GM18498 (cell line): ENCODE measurements around the gene TRIM66.

Experiments
- ATAC-seq: cut with Tn5 transposase; IDR thresholded peaks from one replicate; pipeline ENCODE4 v1.9.1; 2021; ENCODE audit warnings: mild to moderate bottlenecking, moderate library complexity; ENCODE audit not compliant: unreplicated experiment

TRIM66 gene, protein sequence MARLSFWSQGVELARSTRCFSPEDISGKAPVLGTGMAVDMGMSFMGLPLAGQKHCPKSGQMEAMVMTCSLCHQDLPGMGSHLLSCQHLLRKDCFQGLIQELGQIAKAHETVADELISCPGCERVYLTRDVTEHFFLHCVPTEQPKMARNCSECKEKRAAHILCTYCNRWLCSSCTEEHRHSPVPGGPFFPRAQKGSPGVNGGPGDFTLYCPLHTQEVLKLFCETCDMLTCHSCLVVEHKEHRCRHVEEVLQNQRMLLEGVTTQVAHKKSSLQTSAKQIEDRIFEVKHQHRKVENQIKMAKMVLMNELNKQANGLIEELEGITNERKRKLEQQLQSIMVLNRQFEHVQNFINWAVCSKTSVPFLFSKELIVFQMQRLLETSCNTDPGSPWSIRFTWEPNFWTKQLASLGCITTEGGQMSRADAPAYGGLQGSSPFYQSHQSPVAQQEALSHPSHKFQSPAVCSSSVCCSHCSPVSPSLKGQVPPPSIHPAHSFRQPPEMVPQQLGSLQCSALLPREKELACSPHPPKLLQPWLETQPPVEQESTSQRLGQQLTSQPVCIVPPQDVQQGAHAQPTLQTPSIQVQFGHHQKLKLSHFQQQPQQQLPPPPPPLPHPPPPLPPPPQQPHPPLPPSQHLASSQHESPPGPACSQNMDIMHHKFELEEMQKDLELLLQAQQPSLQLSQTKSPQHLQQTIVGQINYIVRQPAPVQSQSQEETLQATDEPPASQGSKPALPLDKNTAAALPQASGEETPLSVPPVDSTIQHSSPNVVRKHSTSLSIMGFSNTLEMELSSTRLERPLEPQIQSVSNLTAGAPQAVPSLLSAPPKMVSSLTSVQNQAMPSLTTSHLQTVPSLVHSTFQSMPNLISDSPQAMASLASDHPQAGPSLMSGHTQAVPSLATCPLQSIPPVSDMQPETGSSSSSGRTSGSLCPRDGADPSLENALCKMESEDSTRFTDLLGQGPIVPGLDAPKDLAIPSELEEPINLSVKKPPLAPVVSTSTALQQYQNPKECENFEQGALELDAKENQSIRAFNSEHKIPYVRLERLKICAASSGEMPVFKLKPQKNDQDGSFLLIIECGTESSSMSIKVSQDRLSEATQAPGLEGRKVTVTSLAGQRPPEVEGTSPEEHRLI (N-terminal part only)

DNA sequence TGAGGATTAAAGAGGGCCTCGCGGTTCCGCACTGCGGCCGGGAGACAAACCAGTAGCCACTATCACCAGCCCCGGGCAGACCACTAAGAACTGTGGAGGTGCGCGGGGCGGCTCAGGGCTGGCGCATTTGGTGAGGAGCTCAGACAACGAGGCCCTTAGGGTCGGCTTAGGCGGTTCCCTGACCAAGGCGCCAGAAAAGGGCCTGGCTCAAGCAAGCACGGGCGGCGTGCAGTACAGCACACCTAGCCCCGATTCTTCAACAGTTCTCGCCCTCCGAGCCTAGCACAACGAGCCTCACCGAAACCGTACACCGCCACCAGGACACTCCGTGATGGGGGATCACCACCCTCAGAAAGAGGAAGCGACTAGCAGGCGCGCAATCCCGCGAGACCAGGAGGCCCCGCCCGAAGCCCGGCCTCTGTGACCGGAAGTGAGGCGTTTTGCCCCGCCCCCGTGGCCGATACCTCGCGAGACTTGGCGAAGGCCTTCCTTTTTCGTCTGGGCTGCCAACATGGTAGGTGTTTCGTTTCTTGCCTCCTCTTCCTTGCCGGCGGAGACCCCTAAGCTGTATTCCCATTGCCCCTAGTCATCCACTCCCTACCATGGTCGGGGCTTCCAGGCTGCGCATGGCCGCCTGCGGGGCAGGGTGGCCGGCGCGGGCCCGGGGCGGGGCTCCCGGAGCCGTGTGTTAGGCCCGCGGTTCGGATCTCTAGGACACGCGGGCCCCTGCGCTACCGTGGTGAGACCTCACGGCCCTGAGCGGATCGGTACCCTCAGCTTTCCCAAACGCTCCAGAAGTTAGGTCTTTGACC is at the start of gene TRIM66, which contains the start of gene RPL27A:
Gene TRIM66 (minus strand): TSS at position 363 of the 812 bp plus-strand sequence. CDS start 10,391 bp downstream, outside the sequence.
Gene RPL27A (plus strand): TSS at position 490 of the 812 bp plus-strand sequence. CDS start 22 bp downstream, at position 512.
- ATAC-seq: peak; percentile 97

DNA sequence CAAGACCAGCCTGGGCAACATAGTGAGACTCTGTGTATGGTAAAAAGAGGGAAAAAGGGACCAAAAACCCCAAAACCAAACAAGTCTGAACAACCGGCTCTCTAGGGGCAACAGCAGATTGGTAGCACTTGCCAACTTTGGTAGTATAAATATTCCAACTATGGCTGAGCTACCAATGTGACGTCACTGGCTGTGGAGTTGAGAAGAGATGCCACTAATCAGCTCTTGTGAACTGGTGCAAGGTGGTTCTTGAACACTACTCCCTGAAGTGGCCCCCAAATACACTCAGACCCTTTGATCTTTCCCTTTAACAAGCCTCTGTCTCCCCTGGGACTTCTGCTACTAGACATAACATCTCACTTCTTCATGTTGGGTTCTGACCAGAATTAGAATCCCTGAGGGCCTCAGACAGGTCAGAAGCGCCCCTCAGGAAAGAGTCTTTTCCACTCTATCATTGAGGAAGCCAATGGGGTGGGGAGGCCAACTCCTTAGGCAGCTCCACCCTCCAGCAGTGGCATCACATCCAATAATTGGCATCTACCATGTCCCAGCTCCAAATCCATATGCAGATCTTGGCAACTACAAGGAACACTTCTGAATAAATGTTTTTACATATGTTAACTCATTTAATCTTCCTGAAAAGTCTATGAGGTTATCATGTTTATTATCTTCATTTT is 49.3 kb upstream of the TRIM66 start:
- ATAC-seq: peak; percentile 15

DNA sequence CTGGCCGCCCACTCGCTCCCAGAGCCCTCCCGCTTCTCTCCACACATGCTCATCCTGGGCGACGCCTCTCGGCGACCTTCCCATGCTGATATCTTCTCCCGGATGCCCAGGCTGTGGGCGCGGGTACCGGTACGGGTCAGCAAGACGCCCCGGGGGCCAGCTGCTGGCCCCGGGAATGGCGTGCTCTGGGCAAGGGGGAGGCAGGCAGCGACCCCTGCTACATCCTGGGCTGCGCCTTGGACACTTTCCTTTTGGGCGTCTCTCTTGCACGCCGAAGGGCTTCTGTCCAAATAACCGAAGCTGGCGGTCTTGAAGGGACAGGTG is 48.2 kb upstream of the TRIM66 start:
- no peak for ATAC-seq

DNA sequence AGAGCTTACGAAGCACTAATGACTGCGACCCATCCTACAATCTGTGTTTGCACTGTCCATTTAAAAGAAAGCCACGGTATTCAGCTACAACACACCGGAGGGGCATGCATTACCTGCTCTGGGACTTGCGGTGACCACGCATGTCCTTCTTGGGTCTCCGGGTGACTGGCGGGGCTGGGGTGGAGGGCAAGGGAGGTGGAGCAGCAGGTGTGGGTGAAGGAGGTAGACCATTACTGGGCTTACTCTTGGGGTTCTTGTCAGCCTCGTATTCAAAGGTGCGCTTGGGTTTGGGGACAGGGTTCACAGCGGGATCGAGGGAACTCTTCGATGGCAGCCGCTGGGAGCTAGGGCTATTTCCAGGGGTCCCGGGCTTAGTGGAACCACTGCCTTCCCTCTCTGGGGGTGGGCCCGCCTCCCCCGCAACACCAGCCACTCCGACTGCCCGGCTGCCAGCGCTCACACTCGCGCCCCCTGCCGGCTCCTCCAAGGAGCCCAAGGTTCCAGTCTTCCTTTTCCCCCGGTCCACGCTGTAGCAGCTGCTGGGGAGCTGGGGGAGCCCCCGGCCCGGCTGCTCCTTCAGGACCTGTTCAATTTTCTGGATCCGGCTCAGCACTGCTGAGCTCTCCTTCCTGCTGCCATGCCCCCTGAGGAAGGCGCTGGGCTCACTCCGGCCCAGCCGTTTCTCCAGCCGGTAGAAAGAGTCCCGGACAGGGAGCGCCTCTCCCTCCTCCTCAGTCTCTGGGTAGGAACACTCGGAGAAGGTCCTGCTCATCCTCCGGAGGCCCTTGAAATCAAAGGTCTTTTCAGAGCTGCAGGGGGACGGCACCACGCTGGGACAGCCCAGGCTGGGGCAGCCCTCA is 47.6 kb upstream of the TRIM66 start:
- no peak for ATAC-seq

DNA sequence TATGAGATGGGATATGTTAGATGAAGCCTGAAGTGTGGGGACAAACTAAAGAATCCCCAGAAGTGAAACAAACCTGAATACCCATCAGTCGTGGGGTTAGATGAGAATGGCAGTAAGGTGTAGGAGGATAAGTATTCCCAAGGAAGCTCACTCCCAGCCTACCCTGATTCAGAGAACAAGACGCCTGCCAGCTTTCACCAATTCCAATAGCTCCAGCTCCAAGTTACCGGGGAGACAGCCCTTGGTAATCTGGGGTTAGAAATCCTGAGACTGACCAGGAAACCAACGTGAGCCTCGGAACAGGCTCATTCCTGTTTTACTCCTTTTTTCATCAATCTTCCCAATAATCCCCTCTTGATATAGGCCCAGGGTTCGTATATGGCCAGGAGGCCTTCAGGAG is 46.6 kb upstream of the TRIM66 start:
- ATAC-seq: no peak

DNA sequence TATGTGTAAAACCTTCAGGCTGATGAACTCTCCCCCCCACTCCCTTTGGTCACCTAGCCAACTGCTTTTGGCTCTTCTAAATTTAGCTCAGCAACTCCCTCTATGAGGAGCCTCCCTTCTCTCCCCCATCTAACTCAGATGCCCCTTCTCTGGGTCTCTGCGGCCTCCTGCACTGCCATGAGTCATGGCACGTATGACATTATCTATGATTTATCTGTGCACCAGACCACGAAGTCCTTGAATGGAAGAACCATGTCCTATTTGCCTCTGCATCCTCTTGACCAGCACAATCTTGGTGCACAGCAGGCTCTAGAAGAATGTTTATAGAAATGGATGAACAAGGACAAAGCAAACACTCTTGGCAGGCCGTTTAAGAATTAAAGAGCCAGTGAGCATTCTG is 46.1 kb upstream of the TRIM66 start:
- no peak for ATAC-seq

DNA sequence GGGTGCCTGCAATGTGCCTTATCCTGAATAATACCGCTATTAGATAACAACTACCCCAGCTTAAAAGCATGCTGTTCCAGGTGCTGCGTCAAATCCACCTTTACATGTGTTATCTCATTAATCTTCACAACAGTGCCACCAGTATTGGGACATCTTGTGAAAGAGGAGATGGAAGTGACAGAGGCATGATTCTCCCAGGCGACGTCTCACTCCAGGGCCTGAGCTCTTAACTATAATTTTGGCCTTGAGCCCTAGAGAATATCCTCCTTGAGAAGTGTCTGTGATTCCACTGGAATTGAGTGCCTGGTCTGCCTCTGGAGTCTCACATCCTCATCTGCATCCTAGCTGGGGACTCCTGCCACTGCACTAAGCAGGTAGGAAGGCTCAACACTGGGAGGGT is 43.9 kb upstream of the TRIM66 start:
- no peak for ATAC-seq

DNA sequence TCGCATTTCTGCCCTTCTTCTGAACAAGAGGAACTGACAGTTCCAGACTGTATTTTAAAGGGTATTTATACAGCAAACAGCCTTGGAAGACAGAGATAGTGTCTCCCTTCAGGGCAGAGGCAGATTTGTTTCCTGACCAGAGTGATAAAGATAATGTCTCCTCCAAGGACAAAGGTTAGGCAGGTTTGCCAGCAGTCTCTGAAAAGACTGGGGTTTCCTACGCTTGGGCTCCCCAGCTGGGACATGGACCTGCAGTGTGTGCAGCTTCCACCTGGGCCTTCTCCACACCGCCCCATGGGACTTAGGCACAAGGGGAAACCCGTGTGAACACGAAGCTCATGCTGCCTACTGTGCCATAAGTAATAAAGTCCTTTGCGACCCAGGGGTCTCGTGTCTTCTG is 42.2 kb upstream of the TRIM66 start:
- ATAC-seq: no peak

DNA sequence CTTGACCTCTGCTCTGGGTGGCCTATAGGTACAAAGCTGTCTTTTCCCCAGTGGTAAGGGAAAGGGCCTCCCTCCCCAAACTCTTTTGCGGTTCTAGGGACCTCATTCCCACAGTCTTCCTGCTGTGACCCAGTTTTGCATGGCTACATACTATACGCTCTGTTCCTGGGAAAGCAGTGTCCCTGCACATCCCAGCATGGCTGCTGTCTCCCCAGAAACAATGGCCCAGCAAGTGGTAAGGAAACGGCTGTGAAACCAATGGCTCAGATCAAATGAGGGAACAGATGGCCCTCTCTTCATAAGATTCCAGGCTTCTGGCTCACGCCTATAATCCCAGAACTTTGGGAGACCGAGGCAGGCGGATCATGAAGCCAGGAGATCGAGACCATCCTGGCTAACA is 41.2 kb upstream of the TRIM66 start:
- no peak for ATAC-seq

DNA sequence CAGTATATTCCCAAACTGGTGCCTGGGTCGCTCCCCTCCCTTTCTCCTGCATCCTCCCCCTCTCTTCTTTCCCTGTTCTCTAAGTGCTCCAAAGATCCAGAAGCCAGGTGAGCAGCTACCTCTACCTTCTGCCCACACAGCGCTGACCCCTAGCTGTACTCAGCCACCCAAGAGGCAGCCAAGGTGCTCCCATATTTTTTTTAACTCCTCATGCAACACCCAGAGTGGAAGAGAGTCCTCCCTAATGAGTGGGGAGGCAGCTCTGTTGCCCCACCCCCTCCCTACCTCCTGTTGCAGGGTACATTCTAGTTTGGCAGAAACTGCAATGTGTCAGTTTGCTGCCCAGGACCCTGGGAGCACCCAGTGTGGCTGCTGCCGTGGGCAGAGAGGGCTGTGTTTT is 40.3 kb upstream of the TRIM66 start:
- ATAC-seq: no peak

DNA sequence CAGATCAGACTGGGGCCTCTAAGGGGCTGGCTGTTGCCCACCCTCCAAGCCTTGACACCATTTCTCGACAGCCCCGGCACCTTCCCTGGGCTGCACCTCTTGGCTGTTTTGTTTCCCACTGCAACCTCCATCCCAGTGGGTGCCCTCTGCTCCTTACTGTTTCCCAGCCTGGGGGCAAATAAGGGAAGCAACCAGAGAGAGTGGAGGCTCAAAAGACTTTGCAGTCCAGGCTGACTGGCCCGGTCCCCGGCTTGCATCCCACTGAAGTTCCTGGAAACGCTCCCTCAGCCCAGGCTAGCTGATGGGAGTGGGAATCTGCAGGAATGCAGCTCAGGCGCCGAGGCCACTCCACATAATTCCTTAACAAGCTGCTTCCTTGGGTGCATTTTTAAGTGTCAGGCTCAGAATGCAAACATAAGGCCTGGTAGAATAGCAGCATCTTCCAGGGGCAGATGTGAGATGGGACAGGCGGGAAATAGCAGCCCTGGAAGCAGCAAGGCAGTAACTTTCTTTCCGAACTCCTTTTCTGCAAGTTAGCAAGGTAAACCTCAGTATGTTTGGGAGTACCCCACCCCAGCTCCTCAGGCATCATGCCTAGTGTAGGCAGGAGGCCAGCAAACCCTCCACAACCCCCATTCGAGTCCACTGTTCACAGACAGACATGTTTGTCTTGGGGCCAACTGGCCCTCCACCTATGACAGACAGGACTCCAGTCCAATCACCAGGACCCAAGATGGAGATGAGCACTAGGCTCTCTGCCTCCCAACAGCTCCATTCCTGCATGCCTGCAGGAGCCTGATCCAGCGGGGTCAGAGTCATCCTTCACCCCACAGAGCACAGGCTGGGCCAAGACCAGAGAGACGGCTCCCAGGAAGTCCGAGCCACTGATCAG is 39.4 kb upstream of the TRIM66 start:
- no peak for ATAC-seq

DNA sequence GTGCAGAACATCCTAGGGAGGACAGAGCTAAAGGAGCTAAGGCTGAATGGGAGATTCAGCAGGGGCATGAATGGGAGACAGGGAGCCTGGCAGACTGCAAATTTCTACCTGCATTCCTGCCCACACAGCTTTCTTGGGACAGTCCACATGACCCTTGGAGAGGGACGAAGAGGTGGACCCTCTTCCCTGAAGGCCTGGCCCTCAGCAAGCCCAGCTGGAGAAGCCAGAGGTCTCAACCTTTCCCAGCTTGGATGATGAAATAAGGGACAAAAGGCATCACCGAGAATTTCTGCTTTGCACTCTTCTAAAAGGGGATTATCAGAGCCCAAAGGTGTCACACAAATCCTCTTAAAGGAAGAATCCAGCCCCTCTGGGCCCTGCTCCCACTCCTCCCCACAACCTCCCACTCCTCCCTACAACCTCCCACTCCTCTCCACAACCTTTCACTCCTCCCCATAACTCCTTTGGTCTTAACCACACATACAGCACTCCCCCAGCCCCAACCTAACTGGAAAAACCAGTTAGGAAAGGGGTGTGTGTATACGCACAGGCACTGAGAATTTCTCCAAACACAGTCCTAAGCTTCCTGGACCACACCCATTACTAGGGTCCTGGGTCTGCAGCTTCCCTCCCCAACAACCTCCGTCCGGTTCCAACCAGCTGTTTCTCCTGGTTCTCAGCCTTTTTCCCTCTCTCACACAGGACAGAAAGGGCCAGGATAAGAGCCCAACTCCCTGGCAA is 38.6 kb upstream of the TRIM66 start:
- no peak for ATAC-seq

DNA sequence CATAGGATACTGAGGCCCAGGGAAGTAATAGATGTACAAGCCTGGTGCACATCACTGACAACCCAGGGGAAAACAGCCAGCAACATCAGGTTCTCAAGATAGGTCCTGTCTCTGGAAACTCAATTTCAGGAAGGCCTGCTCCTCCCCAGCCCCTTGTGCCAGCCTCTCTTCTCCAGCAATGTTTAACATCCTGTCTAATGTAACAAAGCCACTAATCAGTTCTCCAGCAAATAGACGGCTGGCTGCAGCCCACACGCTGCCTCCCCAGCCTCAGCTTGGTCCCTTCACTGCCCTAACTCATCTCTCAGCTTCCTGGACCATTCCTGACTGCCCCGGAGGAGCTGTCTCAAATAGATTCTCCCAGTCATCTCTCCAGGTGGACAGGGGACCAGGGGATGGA is 37.9 kb upstream of the TRIM66 start:
- no peak for ATAC-seq

DNA sequence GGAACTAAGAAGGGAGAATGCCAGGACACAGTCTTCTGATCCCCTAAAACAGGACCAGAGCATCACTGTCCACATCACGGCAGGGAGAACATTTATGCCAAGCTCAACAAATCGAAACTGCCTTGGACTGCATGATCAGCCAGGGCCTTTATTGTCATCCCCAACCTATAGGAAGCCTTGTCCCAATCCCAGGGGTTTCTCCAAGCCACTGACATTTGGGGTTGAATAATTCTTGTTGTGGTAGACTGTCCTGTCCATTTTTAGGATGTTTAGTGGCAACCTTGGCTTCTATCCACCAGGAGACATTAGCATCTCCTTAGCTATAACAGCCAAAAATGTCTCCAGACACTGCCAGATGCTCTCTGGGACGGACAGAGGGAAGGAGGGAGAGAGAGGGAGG is 37.3 kb upstream of the TRIM66 start:
- ATAC-seq: no peak

DNA sequence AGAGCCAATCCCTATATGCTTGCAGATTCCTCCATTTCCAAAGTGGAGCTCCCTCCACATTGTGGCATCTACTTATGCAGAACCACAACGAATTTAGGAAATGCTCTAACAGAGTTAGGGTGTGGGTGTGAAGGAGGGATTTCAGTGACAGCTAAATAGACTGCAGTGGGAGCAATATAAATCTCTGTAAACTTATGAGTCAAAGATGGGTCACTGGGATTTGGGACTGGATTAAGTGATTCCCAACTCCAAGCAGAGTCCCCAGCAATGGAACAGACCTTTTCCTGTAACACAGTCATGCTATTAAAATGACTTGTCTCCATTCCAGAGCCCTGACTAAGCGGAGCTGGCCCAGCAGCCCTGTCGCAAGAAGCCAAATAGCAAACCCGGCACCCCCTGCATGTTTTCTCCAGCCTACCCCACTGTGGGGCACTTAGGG is 36.8 kb upstream of the TRIM66 start:
- ATAC-seq: no peak

DNA sequence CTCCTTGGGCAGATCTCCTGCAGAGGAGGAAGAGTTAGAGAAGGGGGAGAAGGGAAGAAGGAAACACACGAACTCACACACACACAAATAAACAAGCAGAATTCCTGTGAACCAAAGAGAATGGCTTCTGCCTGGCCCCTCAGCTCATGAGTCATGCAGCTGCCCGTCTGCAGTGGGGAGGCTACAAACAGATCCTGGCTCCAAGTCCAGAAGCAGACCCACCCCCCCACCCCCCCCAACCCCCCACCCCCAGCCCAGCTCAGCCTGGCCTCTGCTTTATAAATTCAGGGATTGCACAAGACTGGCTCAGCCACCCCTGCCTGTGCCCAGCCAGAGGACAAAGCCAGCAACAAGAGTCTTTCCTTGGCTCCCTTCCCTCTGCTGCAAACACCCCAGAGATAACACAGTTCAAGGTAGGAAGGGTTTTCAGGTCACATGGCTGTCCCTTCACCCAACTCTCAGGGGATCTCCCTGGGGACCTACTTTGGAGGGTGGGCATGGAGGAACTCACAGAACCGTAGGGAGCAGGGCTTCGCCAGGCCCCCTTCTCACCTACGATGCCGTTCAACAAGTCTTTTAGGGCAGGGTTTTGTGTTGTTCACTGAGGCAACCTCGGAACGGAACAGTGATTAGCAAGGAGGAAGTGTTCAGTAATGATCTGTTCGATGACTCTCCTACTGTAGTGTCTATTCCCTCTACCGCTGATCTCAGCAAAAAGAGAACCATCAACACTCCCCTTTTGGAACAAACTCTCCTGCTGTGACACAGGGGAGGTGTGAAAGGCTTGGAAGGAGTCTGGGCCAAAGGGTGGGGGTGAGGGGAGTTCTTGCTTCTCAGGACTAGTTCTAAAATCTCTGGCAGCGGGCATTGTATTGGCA is 35.6 kb upstream of the TRIM66 start:
- no peak for ATAC-seq

DNA sequence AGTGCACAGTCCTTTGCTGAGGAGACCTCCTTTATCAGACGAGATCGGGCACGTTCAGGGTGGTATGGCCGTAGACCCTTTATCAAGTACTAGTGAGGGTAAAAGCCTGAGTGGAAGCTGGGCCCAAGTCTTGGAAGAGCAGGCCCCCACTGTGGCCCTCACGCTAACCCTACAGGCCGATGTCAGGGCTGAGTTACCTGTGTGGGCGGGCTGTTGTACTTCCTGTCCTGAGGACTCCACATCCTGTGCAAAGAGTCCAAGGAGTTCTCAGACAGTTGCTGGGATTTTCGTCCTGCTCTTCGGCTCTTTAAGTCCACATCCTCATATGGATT is 35.0 kb upstream of the TRIM66 start:
- no peak for ATAC-seq
